Measurements from ENCODE around the gene ZNF546.

DNA sequence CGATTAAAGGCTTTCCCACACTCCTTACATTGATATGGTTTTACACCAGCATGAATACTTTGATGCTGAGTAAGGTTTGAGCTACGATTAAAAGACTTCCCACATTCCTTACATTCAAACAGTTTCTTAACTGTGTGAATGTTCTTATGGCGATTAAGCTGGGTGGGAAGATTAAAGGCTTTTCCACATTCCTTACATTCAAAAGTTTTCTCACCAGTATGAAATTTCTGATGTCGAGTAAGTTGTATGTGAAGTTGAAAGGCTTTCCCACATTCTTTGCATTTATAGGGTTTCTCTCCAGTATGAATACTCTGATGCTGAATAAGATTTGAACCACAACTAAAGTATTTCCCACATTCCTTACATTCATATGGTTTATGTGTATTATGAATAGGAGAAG is 39.1 kb downstream of the ZNF546 start:
- no peak for TF ChIP-seq POLR2A (IDR thresholded peaks at IDR 0.05)
- TF ChIP-seq, protein P1, sequence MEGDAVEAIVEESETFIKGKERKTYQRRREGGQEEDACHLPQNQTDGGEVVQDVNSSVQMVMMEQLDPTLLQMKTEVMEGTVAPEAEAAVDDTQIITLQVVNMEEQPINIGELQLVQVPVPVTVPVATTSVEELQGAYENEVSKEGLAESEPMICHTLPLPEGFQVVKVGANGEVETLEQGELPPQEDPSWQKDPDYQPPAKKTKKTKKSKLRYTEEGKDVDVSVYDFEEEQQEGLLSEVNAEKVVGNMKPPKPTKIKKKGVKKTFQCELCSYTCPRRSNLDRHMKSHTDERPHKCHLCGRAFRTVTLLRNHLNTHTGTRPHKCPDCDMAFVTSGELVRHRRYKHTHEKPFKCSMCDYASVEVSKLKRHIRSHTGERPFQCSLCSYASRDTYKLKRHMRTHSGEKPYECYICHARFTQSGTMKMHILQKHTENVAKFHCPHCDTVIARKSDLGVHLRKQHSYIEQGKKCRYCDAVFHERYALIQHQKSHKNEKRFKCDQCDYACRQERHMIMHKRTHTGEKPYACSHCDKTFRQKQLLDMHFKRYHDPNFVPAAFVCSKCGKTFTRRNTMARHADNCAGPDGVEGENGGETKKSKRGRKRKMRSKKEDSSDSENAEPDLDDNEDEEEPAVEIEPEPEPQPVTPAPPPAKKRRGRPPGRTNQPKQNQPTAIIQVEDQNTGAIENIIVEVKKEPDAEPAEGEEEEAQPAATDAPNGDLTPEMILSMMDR (IDR thresholded peaks at IDR 0.05): no peak

All from adrenal gland (tissue), 5 donors.